Suprapubic skin (tissue), 4 donors: Measurements from ENCODE around the gene TSPAN19.

Experiments used
- EP300 ChIP-seq: sonication (generic); formaldehyde crosslinking; IDR thresholded peaks from one replicate; pipeline ENCODE4 v1.6.1; 2017; ENCODE audit warnings: antibody characterized with exemption
- POLR2A ChIP-seq, 2 donors: fragments of 450-650 bp; IDR thresholded peaks; one replicate each; pipeline ENCODE4 v1.6.1; 2017; ENCODE audit warnings: antibody characterized with exemption in 2 of 2, mild to moderate bottlenecking in 2 of 2, moderate library complexity in 2 of 2
- POLR2AphosphoS5 ChIP-seq, 3 donors: sonication (generic); formaldehyde crosslinking; IDR thresholded peaks; one replicate each; pipeline ENCODE4 v1.6.1; 2017; ENCODE audit warnings: antibody characterized with exemption in 3 of 3
- TF ChIP-seq, protein P1 (sequence below), 2 donors: fragments of 200-600 bp in 1 of 2; fragments of 450-650 bp in 1 of 2; sonication (generic) in 1 of 2; IDR thresholded peaks; one replicate each; pipeline ENCODE4 v1.5.1; 2016 to 2019; ENCODE audit warnings: antibody characterized with exemption in 2 of 2, mild to moderate bottlenecking in 1 of 2, moderate library complexity in 1 of 2

DNA sequence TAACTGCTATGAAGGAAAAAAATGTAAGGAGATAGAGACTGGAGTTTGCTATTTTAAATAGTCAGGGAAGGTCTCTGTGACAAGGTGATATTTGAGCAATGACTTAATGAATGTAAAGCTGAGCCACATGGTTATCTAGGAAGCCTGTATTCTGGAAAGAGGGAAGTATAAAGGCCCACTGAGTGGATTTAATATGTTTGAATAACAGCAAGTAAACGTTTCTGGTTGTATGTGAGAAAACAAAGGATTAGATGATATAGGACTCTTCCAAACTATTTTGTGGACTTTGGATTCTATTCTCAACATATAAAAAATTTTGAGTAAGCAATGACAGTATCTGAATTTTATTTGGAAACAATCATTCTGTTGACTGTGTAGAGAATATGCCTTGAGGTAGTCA, 5.3 kb upstream of the TSPAN19 start:
- TF ChIP-seq, protein P1, sequence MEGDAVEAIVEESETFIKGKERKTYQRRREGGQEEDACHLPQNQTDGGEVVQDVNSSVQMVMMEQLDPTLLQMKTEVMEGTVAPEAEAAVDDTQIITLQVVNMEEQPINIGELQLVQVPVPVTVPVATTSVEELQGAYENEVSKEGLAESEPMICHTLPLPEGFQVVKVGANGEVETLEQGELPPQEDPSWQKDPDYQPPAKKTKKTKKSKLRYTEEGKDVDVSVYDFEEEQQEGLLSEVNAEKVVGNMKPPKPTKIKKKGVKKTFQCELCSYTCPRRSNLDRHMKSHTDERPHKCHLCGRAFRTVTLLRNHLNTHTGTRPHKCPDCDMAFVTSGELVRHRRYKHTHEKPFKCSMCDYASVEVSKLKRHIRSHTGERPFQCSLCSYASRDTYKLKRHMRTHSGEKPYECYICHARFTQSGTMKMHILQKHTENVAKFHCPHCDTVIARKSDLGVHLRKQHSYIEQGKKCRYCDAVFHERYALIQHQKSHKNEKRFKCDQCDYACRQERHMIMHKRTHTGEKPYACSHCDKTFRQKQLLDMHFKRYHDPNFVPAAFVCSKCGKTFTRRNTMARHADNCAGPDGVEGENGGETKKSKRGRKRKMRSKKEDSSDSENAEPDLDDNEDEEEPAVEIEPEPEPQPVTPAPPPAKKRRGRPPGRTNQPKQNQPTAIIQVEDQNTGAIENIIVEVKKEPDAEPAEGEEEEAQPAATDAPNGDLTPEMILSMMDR (IDR thresholded peaks at IDR 0.05) = no peak
- TF ChIP-seq POLR2A (IDR thresholded peaks at IDR 0.05) (no peak), EP300 (no peak), POLR2AphosphoS5 (IDR thresholded peaks at IDR 0.05) (no peak)
